HEK293 (cell line): ENCODE results near the gene POU2F2.
A peak's percentile ranks its signal among the peaks of the same experiment; 100 is the strongest.

Experiments
- CTCF ChIA-PET: fragments of 350-600 bp; formaldehyde crosslinking; extraction: SDS; loops from one replicate; lab custom pipeline; 2021; ENCODE audit warnings: antibody characterized with exemption; lab: Yijun Ruan, JAX
- POLR2A ChIA-PET: fragments of 300-600 bp; formaldehyde crosslinking; extraction: SDS; loops from one replicate; lab custom pipeline; 2020; ENCODE audit warnings: antibody characterized with exemption, inconsistent platforms; lab: Yijun Ruan, JAX
- H3K27ac ChIP-seq: fragments of 200-500 bp; sonication (Bioruptor generic); 2 replicates; pipeline ENCODE4 v1.5.1; 2014; ENCODE audit warnings: low read depth, low read length, control low read depth, inconsistent platforms; ENCODE audit errors: extremely low read depth
- H3K36me3 ChIP-seq, 2 experiments: fragments of 200-500 bp in 1 of 2; sonication (Bioruptor generic) in 1 of 2; 1 replicate in 1 of 2; 2 replicates in 1 of 2; pipeline ENCODE4 v1.5.1; 2014 to 2017; ENCODE audit warnings: inconsistent platforms in 2 of 2, low read length in 2 of 2; ENCODE audit not compliant: control insufficient read depth in 2 of 2, insufficient read depth in 1 of 2
- H3K4me1 ChIP-seq: fragments of 200-500 bp; sonication (Bioruptor generic); 2 replicates; pipeline ENCODE4 v1.5.1; 2014; ENCODE audit warnings: mild to moderate bottlenecking, low read length, inconsistent platforms; ENCODE audit not compliant: control insufficient read depth, insufficient read depth
- H3K4me3 ChIP-seq: 2 replicates; pipeline ENCODE4 v1.5.1; 2011; ENCODE audit warnings: low read depth, mild to moderate bottlenecking, control low read depth, low read length, moderate library complexity
- H3K9me3 ChIP-seq: fragments of 200-500 bp; sonication (Bioruptor generic); 2 replicates; pipeline ENCODE4 v1.5.1; 2014; ENCODE audit warnings: low read depth, low read length, inconsistent platforms; ENCODE audit not compliant: control insufficient read depth, insufficient read depth
- CTCF ChIP-seq: fragments of 450-650 bp; formaldehyde crosslinking; IDR thresholded peaks from 2 replicates; pipeline ENCODE4 v1.5.1; 2016; ENCODE audit warnings: missing biosample characterization, missing genetic modification characterization
- HOXC10 ChIP-seq: sonication (generic); formaldehyde crosslinking; IDR thresholded peaks from 2 replicates; pipeline ENCODE4 v1.8.1; 2023; ENCODE audit warnings: mild to moderate bottlenecking, missing genetic modification reagents
- MZF1 ChIP-seq: fragments of 450-650 bp; formaldehyde crosslinking; IDR thresholded peaks from 2 replicates; pipeline ENCODE4 v1.5.1; 2017; ENCODE audit warnings: missing biosample characterization, missing genetic modification characterization, borderline replicate concordance
- PBX3 ChIP-seq: sonication (generic); formaldehyde crosslinking; IDR thresholded peaks from 2 replicates; pipeline ENCODE4 v1.8.1; 2022; ENCODE audit warnings: mild to moderate bottlenecking, moderate library complexity, missing genetic modification reagents
- PRDM6 ChIP-seq: fragments of 450-650 bp; formaldehyde crosslinking; IDR thresholded peaks from 2 replicates; pipeline ENCODE4 v1.5.1; 2017; ENCODE audit warnings: missing biosample characterization, missing genetic modification characterization
- SCRT1 ChIP-seq: fragments of 450-650 bp; formaldehyde crosslinking; IDR thresholded peaks from 2 replicates; pipeline ENCODE4 v1.5.1; 2016; ENCODE audit warnings: missing biosample characterization, missing genetic modification characterization, borderline replicate concordance
- SP3 ChIP-seq: fragments of 450-650 bp; formaldehyde crosslinking; IDR thresholded peaks from 2 replicates; pipeline ENCODE4 v1.5.1; 2016; ENCODE audit warnings: missing biosample characterization, missing genetic modification characterization
- ZBTB26 ChIP-seq: fragments of 450-650 bp; formaldehyde crosslinking; optimal IDR thresholded peaks from 2 replicates; pipeline ENCODE3; 2016; ENCODE audit warnings: missing biosample characterization, mild to moderate bottlenecking, missing genetic modification characterization
- ZBTB6 ChIP-seq: fragments of 450-650 bp; formaldehyde crosslinking; IDR thresholded peaks from 2 replicates; pipeline ENCODE4 v1.5.1; 2017; ENCODE audit warnings: missing biosample characterization, missing genetic modification characterization
- ZNF138 ChIP-seq: fragments of 450-650 bp; formaldehyde crosslinking; IDR thresholded peaks from 2 replicates; pipeline ENCODE4 v1.5.1; 2016; ENCODE audit warnings: missing biosample characterization, missing genetic modification characterization, borderline replicate concordance
- ZNF184 ChIP-seq: fragments of 450-650 bp; IDR thresholded peaks from 2 replicates; pipeline ENCODE4 v1.5.1; 2018; ENCODE audit warnings: missing biosample characterization, mild to moderate bottlenecking, missing genetic modification characterization
- ZNF274 ChIP-seq, 2 experiments: fragments of 200-500 bp in 1 of 2; fragments of 450-650 bp in 1 of 2; sonication (Bioruptor generic) in 1 of 2; formaldehyde crosslinking in 1 of 2; IDR thresholded peaks; 2 replicates each; pipeline versions ENCODE4 v1.5.1 to v1.6.1; 2014 to 2016; ENCODE audit warnings: borderline replicate concordance in 1 of 2, inconsistent platforms in 1 of 2, low read length in 1 of 2, missing biosample characterization in 1 of 2, missing genetic modification characterization in 1 of 2
- ZNF280D ChIP-seq: fragments of 450-650 bp; formaldehyde crosslinking; IDR thresholded peaks from 2 replicates; pipeline ENCODE4 v1.5.1; 2016; ENCODE audit warnings: missing biosample characterization, missing genetic modification characterization
- ZNF311 ChIP-seq: fragments of 450-650 bp; formaldehyde crosslinking; IDR thresholded peaks from 2 replicates; pipeline ENCODE4 v1.5.1; 2017; ENCODE audit warnings: missing biosample characterization, missing genetic modification characterization, borderline replicate concordance
- ZNF324 ChIP-seq: fragments of 450-650 bp; formaldehyde crosslinking; IDR thresholded peaks from 2 replicates; pipeline ENCODE4 v1.5.1; 2016; ENCODE audit warnings: missing biosample characterization, missing genetic modification characterization
- ZNF473 ChIP-seq: fragments of 450-650 bp; formaldehyde crosslinking; IDR thresholded peaks from 2 replicates; pipeline ENCODE4 v1.5.1; 2017; ENCODE audit warnings: missing biosample characterization, missing genetic modification characterization
- ZNF510 ChIP-seq: fragments of 450-650 bp; formaldehyde crosslinking; IDR thresholded peaks from 2 replicates; pipeline ENCODE4 v1.5.1; 2018; ENCODE audit warnings: mild to moderate bottlenecking, missing genetic modification characterization, missing biosample characterization; ENCODE audit not compliant: insufficient replicate concordance
- ZNF544 ChIP-seq: fragments of 450-650 bp; formaldehyde crosslinking; IDR thresholded peaks from 2 replicates; pipeline ENCODE4 v1.5.0; 2017; ENCODE audit warnings: missing biosample characterization, missing genetic modification characterization
- ZNF555 ChIP-seq: fragments of 450-650 bp; formaldehyde crosslinking; conservative IDR thresholded peaks from 2 replicates; pipeline ENCODE4 v1.5.1; 2017; ENCODE audit warnings: missing biosample characterization, mild to moderate bottlenecking, missing genetic modification characterization, inconsistent platforms
- ZNF560 ChIP-seq: fragments of 450-650 bp; formaldehyde crosslinking; IDR thresholded peaks from 2 replicates; pipeline ENCODE4 v1.5.1; 2017; ENCODE audit warnings: missing biosample characterization, missing genetic modification characterization, borderline replicate concordance
- ZNF621 ChIP-seq: fragments of 450-650 bp; formaldehyde crosslinking; IDR thresholded peaks from 2 replicates; pipeline ENCODE4 v1.5.1; 2017; ENCODE audit warnings: missing biosample characterization, missing genetic modification characterization
- ZNF624 ChIP-seq: fragments of 450-650 bp; formaldehyde crosslinking; IDR thresholded peaks from 2 replicates; pipeline ENCODE4 v1.5.1; 2017; ENCODE audit warnings: missing biosample characterization, missing genetic modification characterization
- ZNF654 ChIP-seq: fragments of 450-650 bp; formaldehyde crosslinking; IDR thresholded peaks from 2 replicates; pipeline ENCODE4 v1.5.1; 2016; ENCODE audit warnings: low read depth, missing biosample characterization, missing genetic modification characterization
- ZNF747 ChIP-seq: fragments of 450-650 bp; formaldehyde crosslinking; IDR thresholded peaks from 2 replicates; pipeline ENCODE4 v1.5.1; 2016; ENCODE audit warnings: missing biosample characterization, missing genetic modification characterization
- ZNF791 ChIP-seq: fragments of 450-650 bp; formaldehyde crosslinking; IDR thresholded peaks from 2 replicates; pipeline ENCODE4 v1.5.1; 2016; ENCODE audit warnings: missing biosample characterization, missing genetic modification characterization
- ZSCAN23 ChIP-seq: fragments of 450-650 bp; formaldehyde crosslinking; IDR thresholded peaks from 2 replicates; pipeline ENCODE4 v1.5.1; 2016; ENCODE audit warnings: missing biosample characterization, missing genetic modification characterization

The POU2F2 gene

GRCh38 chr19:42075616-42076379, 56.4 kb downstream of the POU2F2 start, which contains the start of gene ZNF574:
Gene ZNF574 (plus strand): TSS chr19:42076166. CDS start chr19:42078607, 2,441 bp downstream.
- H3K4me1 ChIP-seq = peaks cover 11% of the 10 kb centered on the region
- POLR2A ChIA-PET = interaction anchor here (0.6 to 1.8 kb wide), 25 partner anchors 9 to 348 kb away, joined by 3 to 9 read pairs (median 4); partner anchors contain the start of genes RABAC1 and RPS19
- TF ChIP-seq MZF1 (tag by site-specific recombination) = peak; percentile 18; the same call in 1 of the 2 replicates
- no peak for TF ChIP-seq ZNF510 (tag by site-specific recombination)
- TF ChIP-seq SCRT1 (tag by site-specific recombination) = no peak
- TF ChIP-seq ZNF555 (tag by site-specific recombination) = no peak
- no peak for TF ChIP-seq ZNF473 (tag by site-specific recombination)
- no peak for TF ChIP-seq HOXC10 (CRISPR knock-in tag)
- peak; percentile 88 for TF ChIP-seq ZBTB6 (tag by site-specific recombination)
- no peak for TF ChIP-seq ZNF184 (tag by site-specific recombination)
- no peak for TF ChIP-seq ZNF747
- peak; percentile 92 for TF ChIP-seq ZBTB26 (tag by site-specific recombination)
- no peak for TF ChIP-seq ZNF138 (tag by site-specific recombination)
- peak; percentile 45; the same call in 1 of the 2 replicates for TF ChIP-seq ZNF280D (tag by site-specific recombination)
- 0 out of 2 replicates have a peak, but pooled peaks have one; percentile 52 for TF ChIP-seq ZNF324 (tag by site-specific recombination)
- TF ChIP-seq SP3 (tag by site-specific recombination) = peak; percentile 99
- TF ChIP-seq PBX3 (CRISPR knock-in tag) = no peak
- no peak for TF ChIP-seq ZNF624
- TF ChIP-seq ZNF544 (tag by site-specific recombination) = no peak
- 0 out of 2 replicates have a peak, but pooled peaks have one; percentile 10 for TF ChIP-seq ZSCAN23
- no peak for TF ChIP-seq ZNF654 (tag by site-specific recombination)
- no peak for TF ChIP-seq ZNF560 (tag by site-specific recombination)
- no peak for TF ChIP-seq ZNF791 (tag by site-specific recombination)
- TF ChIP-seq CTCF (tag by site-specific recombination) = no peak; the same call in 1 of the 2 replicates
- TF ChIP-seq ZNF311 = no peak
- no peak for TF ChIP-seq PRDM6
- TF ChIP-seq ZNF274 (IDR thresholded peaks at IDR 0.05; ENCODE audit: low read length) = no peak
- no peak for TF ChIP-seq ZNF274 (tag by site-specific recombination; IDR thresholded peaks at IDR 0.05; ENCODE audit: borderline replicate concordance)
- TF ChIP-seq ZNF621 (tag by site-specific recombination) = no peak

More at GRCh38 chr19:42075616-42076379, 56.4 kb downstream of the POU2F2 start, which contains the start of gene ZNF574:
- peak within 1 kb of the TSS; percentile 75 for H3K4me3 ChIP-seq
- no peaks in the 10 kb centered on the region for H3K9me3 ChIP-seq
- CTCF ChIA-PET = interaction anchor here (0.6 to 1.5 kb wide), 5 partner anchors 17 to 1792 kb away, joined by 3 to 6 read pairs (median 5); no protein-coding TSS in a partner anchor
- peaks cover 29 to 30% of the 10 kb centered on the region in 2 experiments for H3K36me3 ChIP-seq
- H3K27ac ChIP-seq = peak within 1 kb of the TSS; percentile 98
